Measurements from ENCODE around the gene TP53TG3B.
"Not testable (repeated sequence)": the region's sequence is repeated elsewhere in the genome, so short reads cannot be mapped to it uniquely, and the experiment has no call there.

The TP53TG3B gene

GRCh38 chr16:33360541-33360940, at the start of gene TP53TG3B:
Gene TP53TG3B, plus strand, starts transcription at chr16:33360841. Its CDS starts 68 bp downstream, at chr16:33360909.
- not testable (repeated sequence) for DNase-seq (ENCODE audit: low read depth in 2 of 2, low spot score in 1 of 2)

- DNase-seq (ENCODE audit: low read depth in 2 of 2, low spot score in 1 of 2), result peak; percentile 21 to 28
Measured at GRCh38 chr16:33336226-33337012, 24.2 kb upstream of the TP53TG3B start.

GRCh38 chr16:33337627-33338542, 22.8 kb upstream of the TP53TG3B start:
- peak; percentile 19 to 20 for DNase-seq (ENCODE audit: low read depth in 2 of 2, low spot score in 1 of 2)

DNA sequence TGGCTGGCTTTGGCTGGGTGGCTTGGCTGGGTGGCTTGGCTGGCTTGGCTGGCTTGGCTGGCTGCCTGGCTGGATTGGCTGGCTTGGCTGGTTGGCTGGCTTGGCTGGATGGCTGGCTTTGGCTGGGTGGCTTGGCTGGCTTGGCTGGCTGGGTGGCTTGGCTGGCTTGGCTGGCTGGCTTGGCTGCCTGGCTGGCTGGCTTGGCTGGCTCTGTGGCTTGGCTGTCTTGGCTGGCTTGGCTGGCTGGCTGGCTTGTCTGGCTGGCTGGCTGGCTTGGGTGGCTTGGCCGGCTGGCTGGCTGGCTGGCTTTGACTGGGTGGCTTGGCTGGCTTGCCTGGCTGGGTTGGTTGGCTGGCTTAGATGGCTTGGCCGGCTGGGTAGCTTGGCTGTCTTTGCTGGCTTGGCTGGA, 22.1 kb upstream of the TP53TG3B start:
- DNase-seq (ENCODE audit: low read depth in 2 of 2, low spot score in 1 of 2), result peak in 1 of 2 donors; percentile 0

GRCh38 chr16:33339093-33340061, 21.3 kb upstream of the TP53TG3B start:
- peak; percentile 12 to 19 for DNase-seq (ENCODE audit: low read depth in 2 of 2, low spot score in 1 of 2)

Data from stimulated activated CD8-positive, alpha-beta memory T cell treated with anti-CD3 and anti-CD28 coated beads, Interleukin-4, amount 100 ng/mL, for 4 hours (primary cell).